Measurements from ENCODE around the gene ANKZF1. TPM values are rescaled to one million over a fixed set of nuclear protein-coding genes. Genes with fewer than 3 reads are reported as not detected.

Gene ANKZF1
- total RNA-seq, 4 donors from 2014 or later, result 38.6 to 252 (median 61.7) TPM

DNA sequence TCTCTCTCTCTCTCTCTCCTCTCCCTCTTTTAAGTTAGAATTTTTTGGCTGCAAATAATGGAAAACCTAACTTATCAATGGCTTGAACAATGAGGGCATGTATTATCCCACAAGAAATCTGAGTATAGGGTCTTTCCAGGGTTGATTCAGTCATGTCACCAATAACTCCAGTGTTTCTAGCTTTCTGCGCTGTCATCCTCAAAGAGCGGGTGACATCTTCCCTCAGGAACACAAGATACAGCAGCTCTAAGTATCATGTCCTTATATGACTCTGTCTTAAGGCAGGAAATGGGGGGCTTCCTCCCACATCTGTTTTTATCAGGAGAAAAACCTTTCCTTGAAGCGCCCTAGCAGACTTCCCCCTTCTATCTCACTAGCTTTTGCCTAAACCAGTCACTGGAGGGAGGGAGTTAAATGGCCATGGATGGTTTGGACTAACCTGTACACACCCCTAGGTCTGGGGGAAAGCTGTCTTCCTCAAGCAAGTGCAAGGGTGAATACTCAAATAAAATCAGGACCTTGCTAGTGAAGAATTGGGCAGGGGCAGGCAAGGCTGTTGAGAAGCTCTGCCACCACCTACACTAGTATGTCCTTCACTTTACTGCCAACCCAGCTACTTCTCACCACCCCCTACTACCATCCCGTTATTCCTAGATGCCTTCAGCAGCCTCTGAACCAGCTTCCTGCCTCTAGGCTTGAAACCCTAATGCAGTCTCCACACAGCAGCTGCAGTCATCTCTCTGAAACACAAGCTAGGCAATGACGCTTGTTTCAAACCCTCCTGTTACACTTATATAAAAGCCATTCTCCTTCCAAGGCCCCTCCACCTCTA is 31.6 kb downstream of the ANKZF1 start:
- H3K4me3 ChIP-seq, result no peak overlapping the region
- H3K9me3 ChIP-seq, result no peaks in the 10 kb centered on the region
- no peaks in the 10 kb centered on the region for H3K36me3 ChIP-seq
- 80% methylated on average over 5 of the region's 5 CpGs for WGBS
- H3K27me3 ChIP-seq, result peaks cover 7% of the 10 kb centered on the region
- H3K4me1 ChIP-seq, result no peaks in the 10 kb centered on the region
- DNase-seq (ENCODE audit: low spot score in 2 of 2), result no peak
- H3K27ac ChIP-seq, result no peak overlapping the region
- TF ChIP-seq EP300 (IDR thresholded peaks at IDR 0.05) (no peak), POLR2A (IDR thresholded peaks at IDR 0.05) (no peak), POLR2AphosphoS5 (IDR thresholded peaks at IDR 0.05) (no peak)
- TF ChIP-seq, protein P1, sequence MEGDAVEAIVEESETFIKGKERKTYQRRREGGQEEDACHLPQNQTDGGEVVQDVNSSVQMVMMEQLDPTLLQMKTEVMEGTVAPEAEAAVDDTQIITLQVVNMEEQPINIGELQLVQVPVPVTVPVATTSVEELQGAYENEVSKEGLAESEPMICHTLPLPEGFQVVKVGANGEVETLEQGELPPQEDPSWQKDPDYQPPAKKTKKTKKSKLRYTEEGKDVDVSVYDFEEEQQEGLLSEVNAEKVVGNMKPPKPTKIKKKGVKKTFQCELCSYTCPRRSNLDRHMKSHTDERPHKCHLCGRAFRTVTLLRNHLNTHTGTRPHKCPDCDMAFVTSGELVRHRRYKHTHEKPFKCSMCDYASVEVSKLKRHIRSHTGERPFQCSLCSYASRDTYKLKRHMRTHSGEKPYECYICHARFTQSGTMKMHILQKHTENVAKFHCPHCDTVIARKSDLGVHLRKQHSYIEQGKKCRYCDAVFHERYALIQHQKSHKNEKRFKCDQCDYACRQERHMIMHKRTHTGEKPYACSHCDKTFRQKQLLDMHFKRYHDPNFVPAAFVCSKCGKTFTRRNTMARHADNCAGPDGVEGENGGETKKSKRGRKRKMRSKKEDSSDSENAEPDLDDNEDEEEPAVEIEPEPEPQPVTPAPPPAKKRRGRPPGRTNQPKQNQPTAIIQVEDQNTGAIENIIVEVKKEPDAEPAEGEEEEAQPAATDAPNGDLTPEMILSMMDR (IDR thresholded peaks at IDR 0.05), result no peak

DNA sequence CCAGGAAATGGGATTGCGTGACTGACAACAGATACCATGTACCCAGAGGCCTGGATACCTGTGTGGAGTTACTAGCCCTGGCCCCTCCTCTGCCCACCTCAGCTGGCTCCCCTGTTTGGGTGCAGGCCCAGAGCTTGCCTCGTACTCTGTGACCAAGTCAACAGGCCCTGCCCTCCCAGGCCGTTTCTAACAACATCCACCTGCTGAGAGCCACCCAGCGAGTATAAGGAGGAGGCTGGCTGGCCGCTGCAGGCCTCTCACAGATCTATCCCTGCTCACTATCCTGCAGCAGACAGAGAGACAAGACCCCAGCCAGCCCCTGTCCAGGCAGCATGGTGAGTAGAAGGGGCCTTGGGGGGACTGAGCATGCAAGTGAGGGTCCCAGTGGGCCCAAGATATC is 36.6 kb downstream of the ANKZF1 start:
- H3K9me3 ChIP-seq, result no peaks in the 10 kb centered on the region
- H3K4me3 ChIP-seq, result no peak overlapping the region
- H3K27me3 ChIP-seq, result peaks cover 5% of the 10 kb centered on the region
- no peak overlapping the region for H3K27ac ChIP-seq
- TF ChIP-seq, protein P1 (IDR thresholded peaks at IDR 0.05), result no peak
- no peak for TF ChIP-seq EP300 (IDR thresholded peaks at IDR 0.05)
- no peak for TF ChIP-seq POLR2AphosphoS5 (IDR thresholded peaks at IDR 0.05)
- no peak for TF ChIP-seq POLR2A (IDR thresholded peaks at IDR 0.05)
- no peaks in the 10 kb centered on the region for H3K36me3 ChIP-seq
- H3K4me1 ChIP-seq, result peaks cover 3% of the 10 kb centered on the region
- no peak for DNase-seq (ENCODE audit: low spot score in 2 of 2)
- 70% methylated on average over 2 of the region's 5 CpGs for WGBS

DNA sequence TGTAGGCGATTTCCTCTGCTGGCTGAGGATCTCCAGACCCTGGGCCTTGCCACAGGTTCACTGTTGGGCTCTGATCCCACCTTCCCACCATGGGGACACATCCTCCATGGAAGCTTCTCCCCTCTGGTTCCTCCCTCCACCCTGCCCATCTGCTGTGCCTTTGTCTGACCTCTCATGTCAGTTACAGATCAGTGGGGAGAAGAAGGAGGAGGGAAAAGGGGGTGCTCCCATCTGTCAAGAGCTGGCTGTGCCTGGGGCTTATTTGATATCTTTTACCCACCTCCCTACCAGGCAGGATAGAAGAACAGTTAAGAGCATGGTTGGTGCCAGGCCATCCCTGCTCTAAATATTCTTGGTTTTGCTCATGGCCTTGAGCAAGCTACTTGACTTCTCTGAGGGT is 37.3 kb downstream of the ANKZF1 start:
- Histone ChIP-seq H3K36me3 (no peaks in the 10 kb centered on the region), H3K4me3 (no peak overlapping the region), H3K27me3 (no peaks in the 10 kb centered on the region), H3K9me3 (no peaks in the 10 kb centered on the region), H3K4me1 (peaks cover 3% of the 10 kb centered on the region), H3K27ac (no peak overlapping the region)
- TF ChIP-seq, protein P1 (IDR thresholded peaks at IDR 0.05), result no peak
- TF ChIP-seq POLR2AphosphoS5 (IDR thresholded peaks at IDR 0.05) (no peak), EP300 (IDR thresholded peaks at IDR 0.05) (no peak), POLR2A (IDR thresholded peaks at IDR 0.05) (no peak)
- 100% methylated on average over 1 of the region's 1 CpG for WGBS
- no peak for DNase-seq (ENCODE audit: low spot score in 2 of 2)

DNA sequence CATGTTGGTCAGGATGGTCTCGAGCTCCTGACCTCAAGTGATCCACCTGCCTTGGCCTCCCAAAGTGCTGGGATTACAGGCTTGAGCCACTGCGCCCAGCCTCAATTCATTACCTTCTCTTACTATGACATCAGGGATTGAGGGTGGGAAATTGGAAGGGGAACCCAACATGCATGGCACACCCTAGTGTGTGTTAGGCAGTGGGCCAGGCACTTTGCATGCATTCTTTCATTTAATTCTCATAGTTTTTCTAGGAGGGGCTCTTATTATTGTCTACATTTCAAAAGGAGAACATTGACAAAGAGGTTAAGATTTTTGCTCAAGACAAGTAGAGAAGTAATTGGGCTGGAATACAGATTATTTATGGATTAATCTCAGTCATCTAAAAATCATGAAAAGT is 38.7 kb downstream of the ANKZF1 start:
- TF ChIP-seq POLR2A (IDR thresholded peaks at IDR 0.05) (no peak), EP300 (IDR thresholded peaks at IDR 0.05) (no peak), POLR2AphosphoS5 (IDR thresholded peaks at IDR 0.05) (no peak)
- TF ChIP-seq, protein P1 (IDR thresholded peaks at IDR 0.05), result no peak
- Histone ChIP-seq H3K4me3 (no peak overlapping the region), H3K36me3 (no peaks in the 10 kb centered on the region), H3K27me3 (no peaks in the 10 kb centered on the region), H3K4me1 (peaks cover 3% of the 10 kb centered on the region), H3K27ac (no peak overlapping the region), H3K9me3 (no peaks in the 10 kb centered on the region)
- WGBS, result 72% methylated on average over 2 of the region's 2 CpGs
- no peak for DNase-seq (ENCODE audit: low spot score in 2 of 2)

DNA sequence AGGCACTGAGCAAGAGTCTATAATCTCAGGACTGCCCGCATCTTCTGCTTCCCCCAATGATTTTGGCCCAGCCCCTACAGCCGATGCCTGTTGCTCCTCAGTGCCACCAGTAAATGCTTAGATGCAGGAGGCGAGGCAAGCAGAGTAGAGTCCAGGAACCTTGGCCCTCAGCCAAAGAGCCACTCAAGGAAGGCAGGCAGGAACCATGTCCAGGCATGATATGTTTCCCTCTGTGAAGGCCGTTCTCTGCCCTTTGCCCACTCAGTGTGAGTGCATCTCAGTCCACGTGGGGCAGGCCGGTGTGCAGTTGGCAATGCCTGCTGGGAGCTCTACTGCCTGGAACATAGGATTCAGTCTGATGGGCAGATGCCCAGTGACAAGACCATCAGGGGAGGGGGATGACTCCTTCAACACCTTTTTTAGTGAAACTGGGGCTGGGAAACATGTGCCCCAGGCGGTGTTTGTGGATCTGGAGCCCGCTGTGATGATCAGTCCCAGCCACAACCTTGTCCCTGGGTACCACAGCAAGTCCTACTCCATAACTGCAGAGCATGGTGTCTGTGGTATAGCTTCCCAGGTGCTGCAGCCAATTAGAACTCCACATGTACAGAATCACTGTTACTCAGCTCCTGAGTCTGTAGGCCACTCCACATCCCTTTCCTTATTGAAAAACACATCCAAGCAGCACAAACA is 39.9 kb downstream of the ANKZF1 start:
- Histone ChIP-seq H3K4me3 (no peak overlapping the region), H3K27me3 (no peaks in the 10 kb centered on the region), H3K4me1 (peaks cover 8% of the 10 kb centered on the region), H3K9me3 (no peaks in the 10 kb centered on the region), H3K36me3 (no peaks in the 10 kb centered on the region), H3K27ac (no peak overlapping the region)
- DNase-seq (ENCODE audit: low spot score in 2 of 2), result no peak
- 61% methylated on average over 6 of the region's 8 CpGs for WGBS
- TF ChIP-seq EP300 (IDR thresholded peaks at IDR 0.05), result no peak
- no peak for TF ChIP-seq POLR2AphosphoS5 (IDR thresholded peaks at IDR 0.05)
- TF ChIP-seq, protein P1 (IDR thresholded peaks at IDR 0.05), result no peak

All from suprapubic skin (tissue), 4 donors.